Muscle of leg (tissue), 11 donors: ENCODE measurements around the gene ETHE1. TPM values are rescaled to one million over a fixed set of nuclear protein-coding genes. Genes with fewer than 3 reads are reported as not detected.

Experiments used
- DNase-seq: peaks from one replicate; pipeline ENCODE4 v3.0.0; 2013
- H3K27ac ChIP-seq: one replicate; pipeline ENCODE4 v1.5.1; 2013; ENCODE audit warnings: mild to moderate bottlenecking, low read length, control low read depth
- H3K27me3 ChIP-seq: one replicate; pipeline ENCODE4 v1.6.1; 2013; ENCODE audit warnings: low read length; ENCODE audit not compliant: control insufficient read depth, insufficient read depth
- H3K36me3 ChIP-seq: one replicate; pipeline ENCODE4 v1.6.1; 2013; ENCODE audit warnings: low read length; ENCODE audit not compliant: control insufficient read depth, insufficient read depth
- H3K4me1 ChIP-seq: one replicate; pipeline ENCODE4 v1.6.1; 2013; ENCODE audit warnings: low read length; ENCODE audit not compliant: control insufficient read depth, insufficient read depth
- H3K4me3 ChIP-seq: one replicate; pipeline ENCODE4 v1.5.1; 2013; ENCODE audit warnings: low read length, control low read depth
- H3K9me3 ChIP-seq: replicated peaks from 2 replicates; pipeline ENCODE4 v1.6.1; 2013; ENCODE audit warnings: low read depth, low read length; ENCODE audit not compliant: control insufficient read depth
- WGBS: methylation state at CpG from one replicate; pipeline ENCODE4 v1.1.5; 2013; ENCODE audit warnings: missing lambda C conversion rate; ENCODE audit not compliant: insufficient coverage; 5-methylcytosine and 5-hydroxymethylcytosine counted together
- polyA plus RNA-seq, 8 donors: library from polyadenylated mRNA; unstranded; fragments of 120-200 nt; gene quantifications; one replicate each; pipeline versions ENCODE4 v1.2.1 to v1.2.3, GENCODE V29; 2013; ENCODE audit warnings: inconsistent platforms in 1 of 8, low replicate concordance in 1 of 8; ENCODE audit not compliant: insufficient read length in 8 of 8, insufficient read depth in 1 of 8
- total RNA-seq: library from RNA; stranded (reverse); fragments of 120-200 nt; gene quantifications from one replicate; pipeline ENCODE4 v1.2.4, GENCODE V29; 2013

Gene ETHE1
- total and polyA plus RNA-seq, 9 donors = 12.0 to 22.5 (median 17.1) TPM

GRCh38 chr19:43495082-43495481 lies 31.9 kb downstream of the ETHE1 start:
- 70% methylated on average over 5 of the region's 8 CpGs for WGBS
- H3K4me3 ChIP-seq = no peak overlapping the region
- peaks cover 12% of the 10 kb centered on the region for H3K4me1 ChIP-seq
- no peaks in the 10 kb centered on the region for H3K9me3 ChIP-seq
- no peaks in the 10 kb centered on the region for H3K27me3 ChIP-seq
- no peak for DNase-seq
- H3K27ac ChIP-seq = no peak overlapping the region
- peaks cover 27% of the 10 kb centered on the region for H3K36me3 ChIP-seq

GRCh38 chr19:43490759-43491158 lies 36.2 kb downstream of the ETHE1 start:
- 93% methylated on average over 4 of the region's 5 CpGs for WGBS
- H3K9me3 ChIP-seq = no peaks in the 10 kb centered on the region
- H3K4me3 ChIP-seq = no peak overlapping the region
- no peaks in the 10 kb centered on the region for H3K27me3 ChIP-seq
- no peaks in the 10 kb centered on the region for H3K4me1 ChIP-seq
- H3K36me3 ChIP-seq = peaks cover 16% of the 10 kb centered on the region
- H3K27ac ChIP-seq = no peak overlapping the region
- no peak for DNase-seq

- no peak for DNase-seq
- Histone ChIP-seq H3K27ac (no peak overlapping the region), H3K36me3 (peaks cover 9% of the 10 kb centered on the region), H3K9me3 (no peaks in the 10 kb centered on the region), H3K4me3 (no peak overlapping the region), H3K4me1 (no peaks in the 10 kb centered on the region), H3K27me3 (no peaks in the 10 kb centered on the region)
- 90% methylated on average over 2 of the region's 7 CpGs for WGBS
These were observed 36.9 kb downstream of the ETHE1 start for GRCh38 chr19:43489979-43490599.

GRCh38 chr19:43489310-43489709 lies 37.7 kb downstream of the ETHE1 start:
- no peaks in the 10 kb centered on the region for H3K4me1 ChIP-seq
- no peaks in the 10 kb centered on the region for H3K9me3 ChIP-seq
- DNase-seq = peak; percentile 39
- WGBS = no CpG with 5 or more reads among the region's 5 CpGs
- no peaks in the 10 kb centered on the region for H3K27me3 ChIP-seq
- H3K27ac ChIP-seq = no peak overlapping the region
- peaks cover 2% of the 10 kb centered on the region for H3K36me3 ChIP-seq
- no peak overlapping the region for H3K4me3 ChIP-seq

GRCh38 chr19:43488179-43488578 lies 38.8 kb downstream of the ETHE1 start:
- WGBS = 97% methylated on average over 3 of the region's 8 CpGs
- H3K36me3 ChIP-seq = no peaks in the 10 kb centered on the region
- no peak for DNase-seq
- H3K4me1 ChIP-seq = no peaks in the 10 kb centered on the region
- no peaks in the 10 kb centered on the region for H3K9me3 ChIP-seq
- H3K27ac ChIP-seq = no peak overlapping the region
- no peaks in the 10 kb centered on the region for H3K27me3 ChIP-seq
- H3K4me3 ChIP-seq = no peak overlapping the region

GRCh38 chr19:43486412-43486811 lies 40.6 kb downstream of the ETHE1 start:
- no peak overlapping the region for H3K27ac ChIP-seq
- no peaks in the 10 kb centered on the region for H3K27me3 ChIP-seq
- no peaks in the 10 kb centered on the region for H3K4me1 ChIP-seq
- WGBS = 85% methylated on average over 5 of the region's 7 CpGs
- DNase-seq = no peak
- no peak overlapping the region for H3K4me3 ChIP-seq
- H3K36me3 ChIP-seq = no peaks in the 10 kb centered on the region
- H3K9me3 ChIP-seq = no peaks in the 10 kb centered on the region

- Histone ChIP-seq H3K27ac (no peak overlapping the region), H3K27me3 (no peaks in the 10 kb centered on the region), H3K4me3 (no peak overlapping the region), H3K4me1 (no peaks in the 10 kb centered on the region), H3K9me3 (no peaks in the 10 kb centered on the region), H3K36me3 (no peaks in the 10 kb centered on the region)
- WGBS = 74% methylated on average over 6 of the region's 6 CpGs
- DNase-seq = no peak
These were observed 41.0 kb downstream of the ETHE1 start for GRCh38 chr19:43485951-43486350.

GRCh38 chr19:43483281-43483680 lies 43.7 kb downstream of the ETHE1 start:
- H3K36me3 ChIP-seq = no peaks in the 10 kb centered on the region
- no peak overlapping the region for H3K4me3 ChIP-seq
- H3K9me3 ChIP-seq = no peaks in the 10 kb centered on the region
- no peaks in the 10 kb centered on the region for H3K27me3 ChIP-seq
- no CpG with 5 or more reads among the region's 6 CpGs for WGBS
- no peaks in the 10 kb centered on the region for H3K4me1 ChIP-seq
- no peak overlapping the region for H3K27ac ChIP-seq
- no peak for DNase-seq

- H3K9me3 ChIP-seq = no peaks in the 10 kb centered on the region
- 53% methylated on average over 3 of the region's 4 CpGs for WGBS
- H3K27me3 ChIP-seq = no peaks in the 10 kb centered on the region
- no peaks in the 10 kb centered on the region for H3K4me1 ChIP-seq
- no peak for DNase-seq
- H3K27ac ChIP-seq = no peak overlapping the region
- H3K36me3 ChIP-seq = peaks cover 4% of the 10 kb centered on the region
- H3K4me3 ChIP-seq = no peak overlapping the region
These were observed 44.8 kb downstream of the ETHE1 start for GRCh38 chr19:43482193-43482592.

GRCh38 chr19:43481701-43482100 lies 45.3 kb downstream of the ETHE1 start:
- Histone ChIP-seq H3K27ac (no peak overlapping the region), H3K27me3 (no peaks in the 10 kb centered on the region), H3K36me3 (peaks cover 4% of the 10 kb centered on the region), H3K4me1 (no peaks in the 10 kb centered on the region), H3K4me3 (no peak overlapping the region), H3K9me3 (no peaks in the 10 kb centered on the region)
- WGBS = 61% methylated on average over 3 of the region's 6 CpGs
- DNase-seq = no peak

GRCh38 chr19:43480574-43480973 lies 46.4 kb downstream of the ETHE1 start:
- no CpG with 5 or more reads among the region's 3 CpGs for WGBS
- peaks cover 4% of the 10 kb centered on the region for H3K36me3 ChIP-seq
- no peak overlapping the region for H3K4me3 ChIP-seq
- no peaks in the 10 kb centered on the region for H3K27me3 ChIP-seq
- no peaks in the 10 kb centered on the region for H3K9me3 ChIP-seq
- DNase-seq = no peak
- no peak overlapping the region for H3K27ac ChIP-seq
- peaks cover 5% of the 10 kb centered on the region for H3K4me1 ChIP-seq
